COR-L47 (cell line): Measurements from ENCODE around the gene OVCH2.
"Not testable (repeated sequence)": the region's sequence is repeated elsewhere in the genome, so short reads cannot be mapped to it uniquely, and the experiment has no call there.

Experiments used
- DNase-seq: peaks from one replicate; lab custom pipeline; 2025; lab: John Stamatoyannopoulos, UW

OVCH2 gene

DNA sequence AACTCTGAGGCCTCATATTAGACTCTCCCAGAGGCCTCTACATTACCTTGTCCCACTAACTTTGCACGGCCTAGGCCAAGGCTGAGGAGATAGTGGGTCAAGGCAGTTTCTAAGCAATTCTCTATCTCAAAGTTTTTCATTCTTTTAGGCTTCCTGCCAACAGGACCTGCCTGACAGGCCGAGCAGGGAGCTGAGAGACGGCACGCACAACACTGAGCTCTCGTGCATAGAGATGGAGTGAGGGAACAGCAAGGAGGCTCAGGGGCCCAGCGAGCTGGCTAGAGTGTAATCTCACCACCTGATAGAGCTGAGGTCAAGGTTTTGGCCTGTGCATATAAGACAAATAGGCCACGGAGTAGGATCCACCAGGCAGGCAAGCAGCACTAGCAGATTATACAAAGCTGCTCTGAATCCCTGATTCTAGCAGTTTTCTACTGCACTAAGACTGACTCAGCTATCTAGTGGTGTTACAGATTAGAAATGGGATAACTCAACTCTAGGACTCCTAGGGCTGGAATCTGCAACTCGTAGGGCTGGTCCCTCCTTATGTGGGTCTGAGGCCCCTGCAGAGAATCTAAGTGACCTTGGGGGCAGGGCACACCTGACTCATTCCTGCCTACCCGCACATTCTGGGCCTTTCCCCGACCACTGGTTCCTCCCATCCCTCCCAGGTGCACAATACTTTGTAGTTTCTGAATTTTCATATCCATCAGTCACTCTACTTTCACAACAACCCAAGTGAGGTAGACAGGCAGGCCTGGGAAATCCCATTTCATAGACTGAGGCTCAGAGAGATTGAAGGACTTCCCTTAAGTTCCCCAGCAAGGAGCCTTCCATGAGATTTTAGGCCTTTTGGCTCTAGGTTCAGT lies 34.7 kb downstream of the OVCH2 start:
- no peak for DNase-seq

DNA sequence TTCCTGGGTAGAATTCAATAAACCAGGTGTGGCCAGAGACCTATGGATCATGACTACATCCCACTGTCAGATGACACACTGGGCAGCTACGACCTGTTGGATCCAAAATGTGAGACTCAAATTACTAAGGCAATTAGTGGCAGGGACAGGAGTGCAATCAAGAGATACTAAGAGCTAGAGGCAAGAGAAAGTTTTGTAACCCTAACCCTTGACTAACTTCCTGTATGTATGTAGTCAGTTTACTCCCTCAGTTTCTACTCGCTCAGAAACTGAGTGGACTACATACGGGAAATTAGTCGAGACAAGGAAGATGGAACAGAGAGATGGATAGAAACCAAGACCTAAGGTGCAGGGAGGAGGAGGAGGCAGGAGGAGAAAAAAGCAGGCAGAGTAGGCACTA lies 35.6 kb downstream of the OVCH2 start:
- DNase-seq = no peak

DNA sequence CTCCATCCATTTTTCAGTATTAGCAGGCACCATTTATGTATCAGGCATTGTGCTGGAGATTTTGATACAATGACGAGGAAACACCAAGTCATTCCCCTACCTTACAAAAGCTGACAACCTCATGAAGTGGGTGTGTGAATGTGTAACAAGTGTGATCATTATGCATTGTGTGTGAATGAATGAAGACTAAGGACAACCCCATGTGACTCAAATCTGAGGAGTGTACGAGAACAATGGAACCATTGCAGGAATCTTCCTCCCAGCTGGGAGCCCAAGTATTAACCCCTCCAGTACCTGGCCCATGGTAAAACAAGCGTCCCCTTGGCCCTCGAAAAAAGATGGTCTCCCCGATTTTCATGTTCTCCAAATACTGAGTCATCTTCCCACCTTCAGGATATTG lies 37.4 kb downstream of the OVCH2 start:
- no peak for DNase-seq

DNA sequence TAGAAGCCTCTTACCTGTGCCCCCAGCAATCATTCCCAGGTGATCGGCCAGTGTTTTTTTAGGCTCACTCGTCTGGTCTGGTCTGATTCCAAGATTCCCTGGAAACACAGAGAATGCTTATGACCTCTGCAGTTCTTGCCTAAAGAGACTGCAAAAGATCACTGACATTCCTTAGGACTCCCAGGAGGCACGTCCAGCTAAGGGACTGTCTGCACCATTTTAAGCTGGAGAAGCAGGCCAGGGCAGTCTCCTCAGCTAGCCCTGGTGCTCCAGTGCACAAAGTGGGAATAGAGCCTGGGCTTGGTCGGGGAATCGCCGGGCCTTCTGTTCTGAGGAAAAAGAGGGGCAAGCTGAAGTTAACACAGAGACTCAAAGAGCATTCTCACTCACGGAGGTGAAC lies 37.8 kb downstream of the OVCH2 start:
- no peak for DNase-seq

DNA sequence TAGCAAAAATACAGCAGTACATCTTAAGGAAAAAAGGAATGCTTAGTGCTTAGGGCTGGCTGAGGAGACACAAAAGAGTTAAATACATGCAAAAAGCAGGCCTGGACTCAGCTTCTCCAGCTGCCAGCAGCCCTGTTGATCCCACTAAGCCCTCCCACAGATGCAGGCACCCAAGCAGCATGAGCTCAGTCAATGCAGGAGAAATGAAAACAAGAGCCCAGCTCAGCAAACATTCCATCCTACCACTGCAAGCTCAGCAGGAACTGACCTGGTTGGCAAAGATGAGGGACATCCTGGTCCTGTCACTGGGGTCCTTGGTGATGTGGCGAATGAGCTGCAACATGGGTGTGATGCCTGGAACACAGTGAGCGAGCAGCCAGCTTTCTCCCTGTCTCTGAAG lies 38.8 kb downstream of the OVCH2 start:
- no peak for DNase-seq

DNA sequence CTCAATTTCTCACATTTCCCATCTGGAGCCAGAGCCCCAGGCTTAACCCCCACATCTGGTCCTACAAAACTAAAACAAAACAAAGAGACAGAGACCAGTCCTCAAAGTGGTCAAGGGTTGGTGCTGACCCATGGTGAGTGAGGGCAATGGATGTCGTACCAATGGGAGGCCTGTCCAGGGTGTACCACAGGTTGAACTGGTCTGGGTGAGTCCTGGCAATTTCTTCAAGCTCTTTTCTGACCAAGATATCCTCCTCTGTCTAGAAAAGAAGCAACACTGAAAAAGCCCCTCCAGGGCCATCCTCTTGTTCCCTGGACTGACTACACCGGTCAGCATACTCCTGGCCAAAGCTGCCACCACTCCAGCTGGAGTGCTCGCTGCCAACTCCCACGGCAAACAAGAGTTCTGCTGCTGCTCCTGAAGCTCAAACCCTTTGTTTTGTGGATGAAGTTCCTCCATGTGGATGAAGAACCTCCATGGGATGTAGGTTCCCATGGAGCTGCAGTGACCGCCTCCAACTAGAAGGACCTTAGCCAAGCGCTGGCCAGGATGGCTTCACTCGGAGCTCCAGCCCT lies 39.9 kb downstream of the OVCH2 start:
- DNase-seq = no peak

DNA sequence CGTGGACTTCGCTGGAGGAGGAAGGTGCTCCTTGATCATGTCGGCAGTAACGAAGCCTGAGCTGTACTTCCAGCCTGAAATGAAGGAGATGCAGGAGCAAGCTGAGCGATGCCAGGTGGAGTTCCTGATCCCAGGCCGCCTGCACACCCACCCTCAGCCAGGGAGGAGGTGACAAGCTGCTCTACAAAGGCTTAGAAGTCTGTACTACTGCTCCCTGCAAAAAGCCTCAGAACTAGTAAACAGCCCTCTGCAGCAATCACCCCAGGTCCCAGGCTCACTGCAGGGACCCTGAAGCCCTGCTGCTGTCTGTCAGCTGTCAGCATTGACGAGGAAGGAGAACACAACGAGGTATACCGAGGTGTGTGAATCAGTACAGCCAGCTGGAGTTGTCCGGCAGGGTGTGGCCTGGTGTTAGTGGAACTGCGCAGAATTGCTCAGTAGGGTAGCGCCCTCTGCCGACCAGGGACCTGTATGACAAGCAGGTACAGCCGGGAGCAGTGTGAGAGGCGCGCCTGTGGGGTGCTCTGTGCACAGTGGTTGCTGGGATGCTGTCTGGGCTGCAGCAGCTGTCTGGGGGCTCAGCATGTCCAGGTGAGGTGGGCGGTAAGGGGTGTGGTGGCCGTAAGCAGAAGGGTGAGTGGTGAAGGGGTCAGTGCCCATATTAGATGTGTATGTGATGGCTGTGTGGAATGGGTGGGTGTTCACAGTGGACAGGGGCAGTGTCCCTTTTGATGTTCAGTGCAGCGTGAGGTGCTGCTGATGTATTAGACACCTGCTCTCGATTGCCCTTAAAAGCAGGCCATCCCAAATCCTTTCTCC lies 40.6 kb downstream of the OVCH2 start:
- DNase-seq = peak; percentile 49

DNA sequence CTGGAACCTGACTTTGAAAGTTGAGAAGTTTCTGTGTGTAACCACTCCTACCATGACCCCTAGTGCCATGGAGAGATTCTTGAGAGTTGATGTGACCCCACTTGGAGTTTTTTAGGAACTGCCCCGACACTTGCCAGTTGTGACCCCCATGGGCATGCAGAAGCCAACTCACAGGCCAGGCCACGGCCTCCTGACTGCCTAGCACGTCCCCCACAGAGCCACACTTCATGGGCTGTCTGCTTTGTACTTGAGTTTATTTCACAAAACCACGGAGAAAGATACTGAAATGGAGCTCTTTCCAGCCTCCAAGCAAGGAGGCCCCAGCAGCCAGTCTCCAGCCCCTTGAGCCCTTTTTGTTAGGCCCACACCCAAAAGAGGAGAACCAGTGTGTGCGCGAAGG lies 41.4 kb downstream of the OVCH2 start:
- DNase-seq = no peak

DNA sequence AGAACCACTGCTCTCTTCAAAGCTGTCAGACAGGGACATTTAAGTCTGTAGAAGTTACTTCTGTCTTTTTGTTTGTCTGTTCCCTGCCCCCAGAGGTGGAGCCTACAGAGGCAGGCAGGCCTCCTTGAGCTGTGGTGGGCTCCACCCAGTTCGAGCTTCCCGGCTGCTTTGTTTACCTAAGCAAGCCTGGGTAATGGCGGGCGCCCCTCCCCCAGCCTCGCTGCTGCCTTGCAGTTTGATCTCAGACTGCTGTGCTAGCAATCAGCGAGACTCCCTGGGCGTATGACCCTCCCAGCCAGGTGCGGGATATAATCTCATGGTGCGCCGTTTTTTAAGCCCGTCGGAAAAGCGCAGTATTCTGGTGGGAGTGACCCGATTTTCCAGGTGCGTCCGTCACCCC lies 42.7 kb downstream of the OVCH2 start:
- not testable (repeated sequence) for DNase-seq

DNA sequence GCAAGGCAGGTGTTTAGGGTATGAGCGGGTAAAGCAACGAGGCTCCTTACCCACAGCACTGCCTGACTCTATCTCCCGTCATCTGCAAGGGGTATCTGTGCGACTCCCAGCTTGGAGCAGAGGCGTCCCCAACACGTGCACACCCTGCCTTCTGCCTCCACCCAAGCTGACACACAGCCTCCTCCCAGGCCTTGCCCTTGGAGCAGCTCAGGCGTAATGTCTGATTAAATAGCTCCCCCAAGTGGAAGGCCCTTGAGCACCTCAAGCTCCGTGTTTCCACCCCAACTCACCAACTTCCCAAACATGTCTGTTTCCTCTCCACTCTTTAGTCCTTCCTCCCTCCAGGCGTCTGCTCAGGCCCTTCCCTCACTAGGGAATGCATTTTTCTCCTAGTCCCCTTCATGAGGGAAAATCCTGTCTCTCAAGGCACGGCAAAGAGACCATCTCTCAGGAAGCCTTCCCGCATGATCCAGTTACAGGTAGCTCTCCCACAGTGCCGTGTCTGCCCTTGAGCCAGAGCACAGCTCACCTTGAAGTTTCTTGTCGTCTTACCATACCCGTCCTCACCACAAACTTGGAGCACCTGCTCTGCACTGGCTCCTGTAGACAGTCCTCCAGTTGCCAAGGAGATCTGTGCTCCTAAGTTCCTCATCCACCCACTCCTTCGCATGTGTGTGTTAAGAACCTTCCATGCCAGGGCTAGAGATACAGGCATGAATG lies 48.8 kb downstream of the OVCH2 start:
- no peak for DNase-seq

DNA sequence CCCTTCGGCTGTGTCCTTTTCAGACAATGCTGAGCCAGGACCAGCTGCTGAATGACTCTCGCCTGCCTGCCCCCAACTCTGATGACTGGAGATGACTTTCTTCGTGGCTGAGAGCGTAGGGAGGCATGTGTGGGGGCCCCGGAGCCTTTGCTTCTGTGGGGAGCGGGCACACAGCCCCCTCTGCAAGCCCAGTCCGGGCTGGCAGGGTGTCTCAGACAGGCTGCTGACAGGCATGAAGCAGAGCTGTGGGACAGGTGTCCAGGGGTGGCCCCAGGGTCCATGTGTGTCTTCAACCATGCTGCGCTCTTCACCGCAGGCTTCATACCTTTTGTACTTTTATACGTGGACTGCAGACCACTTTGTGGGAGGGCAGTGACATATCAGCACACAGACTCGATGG lies 49.6 kb downstream of the OVCH2 start:
- no peak for DNase-seq

DNA sequence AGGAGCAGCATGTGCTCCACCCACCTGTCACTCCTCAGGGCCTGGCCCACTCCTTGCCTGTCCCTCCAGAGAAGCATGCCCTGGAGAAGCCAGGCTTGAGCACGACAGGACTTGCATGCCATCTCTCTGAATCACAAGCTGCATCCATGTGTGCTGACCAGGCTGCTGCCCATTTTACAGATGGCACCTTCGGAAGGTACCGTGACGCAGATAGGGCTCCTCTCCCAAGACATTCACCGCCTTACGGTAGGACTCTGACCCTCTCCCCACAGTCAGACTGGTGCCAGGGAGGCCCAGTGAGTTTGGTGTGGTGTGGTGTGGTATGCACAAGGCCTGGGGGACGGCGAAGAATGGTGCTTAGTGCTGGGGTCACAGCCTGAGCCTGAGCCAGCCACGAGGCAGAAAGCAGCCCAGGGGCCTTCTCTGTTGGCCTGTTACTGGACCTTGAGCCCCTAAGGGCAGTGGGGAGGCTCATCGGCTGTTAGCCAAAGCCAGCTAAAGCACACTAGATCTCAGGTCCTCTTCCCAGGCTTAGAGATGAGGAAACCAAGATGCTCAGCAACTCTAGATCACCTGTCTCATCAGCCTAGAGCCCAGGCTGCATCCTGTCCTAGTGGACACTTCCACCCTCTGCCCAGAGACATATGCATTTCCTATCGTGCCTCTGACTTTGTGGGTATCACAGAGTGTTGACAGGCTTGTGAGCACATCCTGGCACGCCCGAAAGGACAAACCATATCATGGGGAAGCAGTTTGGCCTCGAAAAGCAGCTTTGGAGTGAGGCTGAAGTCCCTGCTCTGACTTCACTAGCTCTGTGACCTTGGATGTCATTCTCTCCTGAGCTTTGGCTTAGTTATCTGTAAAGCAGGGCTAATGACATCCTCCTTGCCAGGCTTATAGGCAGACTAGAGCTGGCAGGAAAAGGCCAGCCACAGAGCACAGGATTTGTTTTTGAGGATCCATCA lies 50.7 kb downstream of the OVCH2 start:
- no peak for DNase-seq

DNA sequence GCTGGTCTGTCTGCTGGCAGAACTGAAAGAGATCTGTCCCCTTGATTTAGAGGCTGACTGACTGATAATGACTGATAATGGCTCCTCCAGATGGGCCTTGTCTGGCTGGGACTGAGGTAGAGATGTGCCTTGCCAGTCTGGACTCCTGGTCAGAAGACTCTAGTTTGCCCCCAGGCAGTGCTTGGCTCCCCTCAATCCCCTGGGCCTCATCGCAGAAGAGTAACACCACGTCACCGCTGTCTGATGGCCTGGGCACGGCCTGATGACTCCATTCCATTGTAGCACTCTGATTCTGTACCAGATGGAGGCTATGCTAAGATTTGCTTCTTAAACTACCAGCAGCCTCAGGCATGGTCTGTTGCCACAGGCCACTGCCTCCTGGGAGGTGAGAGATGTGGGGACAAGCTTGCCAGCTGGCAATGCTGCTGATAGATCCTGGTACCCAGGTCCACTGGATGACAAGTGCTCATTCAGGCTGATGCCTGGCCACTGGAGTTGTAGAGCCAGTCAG lies 52.0 kb downstream of the OVCH2 start:
- DNase-seq = no peak

DNA sequence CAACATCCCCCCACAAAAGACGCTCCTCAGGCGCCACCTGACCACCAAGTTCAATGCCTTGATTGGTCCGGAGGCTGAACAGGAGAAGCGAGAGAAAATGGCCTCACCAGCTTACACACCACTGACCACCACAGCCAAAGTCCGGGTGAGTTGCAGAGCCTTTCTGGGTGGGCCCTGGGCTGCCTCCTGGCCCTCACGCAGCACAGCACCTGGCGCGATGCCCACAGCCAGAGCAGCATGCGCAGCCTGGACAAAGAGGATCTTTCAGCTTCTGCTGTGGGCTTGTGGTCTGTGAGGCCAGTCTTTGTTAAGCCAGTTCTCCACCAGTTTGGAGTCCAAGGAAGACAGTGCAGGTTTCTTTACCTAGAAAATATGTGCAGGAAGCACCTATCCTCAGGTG lies 54.6 kb downstream of the OVCH2 start:
- DNase-seq = no peak

DNA sequence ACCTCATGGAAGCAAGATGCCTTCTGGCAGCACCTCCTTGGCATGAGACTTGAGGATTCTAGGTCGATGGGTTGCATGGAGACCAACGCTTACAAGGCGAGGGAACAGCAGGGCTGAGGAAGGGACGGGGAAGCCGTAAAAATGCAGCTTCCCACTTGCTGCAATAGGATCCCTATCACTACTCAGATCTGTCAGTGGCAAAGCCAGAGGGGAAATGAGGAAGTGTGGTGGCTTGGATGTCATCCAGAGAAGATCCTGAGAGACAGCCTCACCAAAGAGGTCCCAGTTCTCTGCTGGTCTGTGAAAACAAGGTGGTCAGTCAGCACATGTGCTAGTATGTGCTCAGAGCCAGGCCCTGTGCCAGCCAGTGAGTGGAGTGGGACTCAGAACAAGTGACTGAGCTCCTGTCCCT lies 55.1 kb downstream of the OVCH2 start:
- DNase-seq = no peak

DNA sequence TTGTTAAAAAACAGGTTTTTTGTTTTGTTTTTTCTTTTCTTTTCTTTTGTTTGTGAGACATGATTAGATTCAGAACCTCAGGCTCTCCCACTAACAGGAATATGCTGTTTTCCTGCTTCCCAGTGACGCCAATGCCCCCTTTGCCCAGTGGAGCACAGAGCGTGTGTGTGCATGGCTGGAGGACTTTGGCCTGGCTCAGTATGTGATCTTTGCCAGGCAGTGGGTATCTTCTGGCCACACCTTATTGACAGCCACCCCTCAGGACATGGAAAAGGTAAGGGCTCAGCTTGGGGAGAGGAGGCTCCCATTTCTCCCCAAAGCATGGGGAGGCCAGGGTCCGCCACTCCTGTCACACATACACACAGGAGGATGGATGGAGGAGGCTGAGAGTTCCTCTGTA lies 58.0 kb downstream of the OVCH2 start:
- no peak for DNase-seq

DNA sequence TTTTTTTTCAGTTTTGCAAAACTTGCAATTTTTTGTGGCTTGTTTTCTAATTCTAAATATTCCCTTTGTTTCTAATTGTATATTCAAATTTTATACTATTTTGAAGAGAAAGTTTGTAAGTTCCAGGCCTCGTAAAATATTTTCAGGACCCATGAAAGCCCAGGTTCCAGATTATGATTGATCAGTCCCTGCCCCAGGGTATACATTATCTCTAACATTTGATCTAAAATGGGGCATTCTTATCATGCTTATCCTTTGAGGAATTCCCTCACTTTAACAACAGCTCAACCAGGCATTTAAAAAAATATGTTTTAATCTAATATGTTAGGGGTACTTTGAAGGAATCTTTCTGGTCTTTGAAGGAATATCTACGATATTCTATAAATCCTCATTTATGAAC lies 59.4 kb downstream of the OVCH2 start:
- no peak for DNase-seq

DNA sequence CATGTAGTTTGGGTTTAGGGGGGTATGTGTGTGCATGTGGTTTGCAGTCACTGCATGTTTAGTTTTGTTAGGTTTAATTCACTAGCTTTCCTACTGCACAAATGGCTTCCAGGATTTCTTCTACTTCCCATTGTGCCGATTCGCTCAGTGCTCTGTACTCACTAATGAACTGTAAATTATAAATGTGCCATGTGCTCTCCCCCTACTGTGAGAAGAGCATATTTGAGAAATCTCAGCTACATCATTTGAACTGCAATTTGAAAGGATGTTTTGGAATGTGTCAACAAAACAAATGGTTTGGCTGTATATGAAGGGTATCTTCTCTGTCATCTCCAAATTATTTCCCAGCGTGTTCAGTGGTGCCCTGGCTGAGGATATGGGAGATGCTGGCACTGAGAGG lies 61.1 kb downstream of the OVCH2 start:
- DNase-seq = no peak

DNA sequence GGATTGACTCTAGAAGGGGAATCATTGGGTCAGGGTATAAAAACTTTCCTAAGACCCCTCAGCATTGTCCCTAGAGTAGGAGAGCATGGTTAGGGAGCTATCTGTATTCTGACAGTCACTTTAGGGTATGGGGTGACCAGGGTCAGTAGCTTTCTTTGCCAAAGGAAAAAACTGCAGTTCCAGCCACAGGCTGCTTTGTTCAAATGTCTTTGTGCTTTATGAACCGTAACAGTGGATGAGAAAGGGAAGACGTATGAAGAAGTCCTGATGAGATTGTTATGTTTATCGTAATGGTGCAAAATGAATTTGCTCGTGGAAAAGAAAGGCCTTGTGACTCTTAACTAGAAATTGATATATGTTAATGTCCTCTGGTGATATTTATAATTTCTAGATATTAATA lies 63.0 kb downstream of the OVCH2 start:
- no peak for DNase-seq

DNA sequence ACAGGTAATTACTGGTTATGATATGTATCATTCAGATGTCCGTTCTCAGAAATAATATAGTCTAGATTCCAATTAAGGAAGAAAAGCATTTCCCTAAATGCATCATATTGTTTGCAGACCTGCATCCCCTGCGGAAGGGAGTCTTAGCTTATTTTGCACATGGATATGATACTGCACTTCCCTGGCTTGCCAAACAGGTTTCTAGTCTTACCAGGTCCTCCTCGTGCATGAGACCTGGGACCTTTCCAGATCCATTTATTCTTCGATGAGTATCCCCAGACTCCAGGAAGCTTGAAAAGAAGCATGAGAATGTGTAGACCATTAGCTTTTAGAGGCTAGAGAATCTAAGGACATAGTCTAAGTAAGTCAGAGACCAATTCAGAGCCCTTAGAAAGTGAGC lies 63.5 kb downstream of the OVCH2 start:
- no peak for DNase-seq

DNA sequence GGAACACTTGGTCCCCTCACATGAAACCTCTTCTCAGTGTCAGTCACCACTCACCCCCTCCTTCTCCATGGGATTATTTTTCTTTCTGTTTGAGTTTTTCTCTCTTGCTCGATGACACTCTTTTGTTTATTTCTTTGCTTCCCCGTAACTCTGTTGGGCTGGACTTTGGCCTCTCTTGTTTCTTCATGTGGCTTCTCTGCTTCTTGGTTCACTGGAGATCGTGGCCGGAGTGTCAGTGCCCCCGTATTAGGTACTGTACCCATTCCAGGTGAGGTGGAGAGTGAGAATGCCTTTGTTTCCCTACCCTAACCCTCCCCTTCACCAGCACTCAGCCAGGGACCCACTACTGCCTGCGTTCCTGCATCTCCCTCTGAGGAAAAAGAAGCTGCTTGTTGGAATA lies 65.5 kb downstream of the OVCH2 start:
- no peak for DNase-seq
